H1 (cell line): ENCODE results near the gene RHOV. TPM values are rescaled to one million over a fixed set of nuclear protein-coding genes. Genes with fewer than 3 reads are reported as not detected.

Experiments
- CTCF ChIA-PET: fragments of 300-600 bp; sonication (Branson Sonifier 250); formaldehyde crosslinking; loops from one replicate; lab custom pipeline; 2021; ENCODE audit not compliant: partially characterized antibody; lab: Charles Lee
- POLR2A ChIA-PET: fragments of 300-600 bp; sonication (Branson Sonifier 250); formaldehyde crosslinking; loops from one replicate; lab custom pipeline; 2021; ENCODE audit warnings: inconsistent platforms; ENCODE audit not compliant: partially characterized antibody; lab: Charles Lee
- DNase-seq, 2 experiments: peaks; one replicate each; pipeline versions ENCODE4 v3.0.0 to v3.0.0-alpha.2; 2010 to 2022; ENCODE audit warnings: low spot score in 2 of 2, low read depth in 1 of 2, mixed read lengths in 1 of 2
- FAIRE-seq: peaks from 2 replicates; lab custom pipeline; 2011; peaks lifted over from hg19 to GRCh38; lab: Jason Lieb, UNC
- H2AFZ ChIP-seq: 2 replicates; pipeline ENCODE4 v1.8.1; 2012; ENCODE audit warnings: low read length, inconsistent platforms
- H2AK5ac ChIP-seq: 2 replicates; pipeline ENCODE4 v1.6.1; 2013; ENCODE audit warnings: low read depth, low read length
- H2BK120ac ChIP-seq: replicated peaks from 2 replicates; pipeline ENCODE3; 2013; ENCODE audit warnings: low read depth, low read length, inconsistent platforms
- H2BK12ac ChIP-seq: 2 replicates; pipeline ENCODE4 v1.6.1; 2013; ENCODE audit warnings: low read depth, low read length
- H2BK15ac ChIP-seq: 2 replicates; pipeline ENCODE4 v1.6.1; 2013; ENCODE audit warnings: low read length
- H2BK20ac ChIP-seq: 2 replicates; pipeline ENCODE4 v1.6.1; 2013; ENCODE audit warnings: low read length
- H2BK5ac ChIP-seq: 2 replicates; pipeline ENCODE4 v1.6.1; 2013; ENCODE audit warnings: low read depth, low read length
- H3K14ac ChIP-seq: 2 replicates; pipeline ENCODE4 v1.6.1; 2013; ENCODE audit warnings: inconsistent platforms; ENCODE audit not compliant: insufficient read length
- H3K18ac ChIP-seq: 2 replicates; pipeline ENCODE4 v1.6.1; 2013; ENCODE audit warnings: low read length; ENCODE audit errors: extremely low read depth
- H3K23ac ChIP-seq: 2 replicates; pipeline ENCODE4 v1.6.1; 2013; ENCODE audit warnings: inconsistent platforms; ENCODE audit not compliant: insufficient read length
- H3K23me2 ChIP-seq: 2 replicates; pipeline ENCODE4 v1.6.1; 2013; ENCODE audit warnings: low read depth, low read length
- H3K27ac ChIP-seq: 2 replicates; pipeline ENCODE4 v1.6.1; 2011; ENCODE audit warnings: low read depth, low read length, inconsistent platforms
- H3K27me3 ChIP-seq, 4 experiments: replicated peaks in 1 of 4; 1 replicate in 1 of 4; 2 replicates in 3 of 4; pipeline versions ENCODE4 v1.6.1 to v1.8.1; 2011 to 2013; ENCODE audit warnings: low read length in 3 of 4, mild to moderate bottlenecking in 3 of 4, inconsistent platforms in 2 of 4, mixed read lengths in 2 of 4, moderate library complexity in 1 of 4; ENCODE audit not compliant: control insufficient read depth in 3 of 4, insufficient read depth in 3 of 4; ENCODE audit errors: extremely low read depth in 1 of 4
- H3K36me3 ChIP-seq, 4 experiments: 2 replicates each; pipeline versions ENCODE4 v1.6.1 to v1.8.1; 2011 to 2013; ENCODE audit warnings: mild to moderate bottlenecking in 4 of 4, low read length in 3 of 4, moderate library complexity in 2 of 4, control low read depth in 1 of 4, inconsistent platforms in 1 of 4; ENCODE audit not compliant: insufficient read depth in 4 of 4, control insufficient read depth in 2 of 4
- H3K4ac ChIP-seq: replicated peaks from 2 replicates; pipeline ENCODE3; 2013; ENCODE audit warnings: low read length, low read depth, mixed read lengths, inconsistent platforms; ENCODE audit not compliant: insufficient read length
- H3K4me1 ChIP-seq, 4 experiments: replicated peaks in 1 of 4; 1 replicate in 1 of 4; 2 replicates in 3 of 4; pipeline versions ENCODE4 v1.6.1 to v1.8.1; 2011 to 2013; ENCODE audit warnings: low read length in 3 of 4, inconsistent platforms in 2 of 4, mixed read lengths in 1 of 4; ENCODE audit not compliant: insufficient read depth in 4 of 4, control insufficient read depth in 3 of 4
- H3K4me2 ChIP-seq, 2 experiments: 2 replicates each; pipeline versions ENCODE4 v1.6.1 to v1.8.1; 2011 to 2013; ENCODE audit warnings: low read depth in 2 of 2, low read length in 2 of 2, control low read depth in 1 of 2, inconsistent platforms in 1 of 2, mild to moderate bottlenecking in 1 of 2; ENCODE audit not compliant: insufficient read depth in 1 of 2
- H3K4me3 ChIP-seq, 4 experiments: fragments of 200-600, 300-600 bp in 1 of 4; sonication (generic), shearing (Covaris generic), sonication (Bioruptor Twin) in 1 of 4; 2 replicates each; pipeline versions ENCODE4 v1.5.1 to v1.8.1; 2011 to 2016; ENCODE audit warnings: low read length in 4 of 4, low read depth in 3 of 4, control low read depth in 2 of 4, inconsistent platforms in 2 of 4, mild to moderate bottlenecking in 2 of 4, mixed read lengths in 1 of 4, moderate library complexity in 1 of 4; ENCODE audit not compliant: insufficient read depth in 2 of 4; ENCODE audit errors: extremely low read depth in 1 of 4
- H3K56ac ChIP-seq: replicated peaks from 2 replicates; pipeline ENCODE3; 2013; ENCODE audit warnings: low read depth, mild to moderate bottlenecking, mixed read lengths, low read length, inconsistent platforms; ENCODE audit not compliant: insufficient read length
- H3K79me1 ChIP-seq: 2 replicates; pipeline ENCODE4 v1.6.1; 2013; ENCODE audit warnings: low read depth, low read length, control low read depth
- H3K79me2 ChIP-seq, 2 experiments: 2 replicates each; pipeline versions ENCODE4 v1.6.1 to v1.8.1; 2012 to 2013; ENCODE audit warnings: low read length in 2 of 2, mild to moderate bottlenecking in 2 of 2, inconsistent platforms in 1 of 2; ENCODE audit not compliant: insufficient read depth in 2 of 2, control insufficient read depth in 1 of 2
- H3K9ac ChIP-seq, 4 experiments: replicated peaks in 1 of 4; 1 replicate in 1 of 4; 2 replicates in 3 of 4; pipeline versions ENCODE4 v1.6.1 to v1.8.1; 2011 to 2013; ENCODE audit warnings: low read depth in 3 of 4, low read length in 3 of 4, control low read depth in 2 of 4, mild to moderate bottlenecking in 2 of 4, moderate library complexity in 2 of 4, inconsistent platforms in 1 of 4; ENCODE audit errors: extremely low read depth in 1 of 4
- H3K9me3 ChIP-seq, 2 experiments: 2 replicates each; pipeline versions ENCODE4 v1.6.1 to v1.8.1; 2012 to 2013; ENCODE audit warnings: mild to moderate bottlenecking in 2 of 2, moderate library complexity in 2 of 2, control low read depth in 1 of 2, inconsistent platforms in 1 of 2, low read depth in 1 of 2, low read length in 1 of 2, mixed read lengths in 1 of 2; ENCODE audit not compliant: insufficient read depth in 2 of 2
- H4K20me1 ChIP-seq, 2 experiments: replicated peaks in 1 of 2; 2 replicates each; pipeline versions ENCODE3 to v1.8.1; 2011 to 2013; ENCODE audit warnings: inconsistent platforms in 2 of 2, low read length in 2 of 2, mild to moderate bottlenecking in 1 of 2; ENCODE audit not compliant: insufficient read depth in 2 of 2, control insufficient read depth in 1 of 2
- H4K5ac ChIP-seq: 2 replicates; pipeline ENCODE4 v1.6.1; 2013; ENCODE audit warnings: low read length, low read depth, mixed read lengths, inconsistent platforms; ENCODE audit not compliant: insufficient read length
- H4K8ac ChIP-seq: 2 replicates; pipeline ENCODE4 v1.8.0; 2013; ENCODE audit warnings: mild to moderate bottlenecking, moderate library complexity, low read length, inconsistent platforms; ENCODE audit not compliant: insufficient read depth; ENCODE audit errors: extremely low read depth
- H4K91ac ChIP-seq: replicated peaks from 2 replicates; pipeline ENCODE3; 2013; ENCODE audit warnings: low read length, mixed read lengths, inconsistent platforms; ENCODE audit not compliant: insufficient read length
- CBX8 ChIP-seq: fragments of 300-800, 300-1000 bp; sonication (generic); IDR thresholded peaks from 2 replicates; pipeline ENCODE4 v1.7.1; 2016; ENCODE audit warnings: low read depth, low read length, borderline replicate concordance
- CHD1 ChIP-seq: IDR thresholded peaks from 2 replicates; pipeline ENCODE4 v1.6.1; 2012; ENCODE audit warnings: low read depth, low read length, improper control_type of control experiment
- CREB1 ChIP-seq: IDR thresholded peaks from 2 replicates; pipeline ENCODE4 v1.6.1; 2012; ENCODE audit warnings: inconsistent platforms
- CTCF ChIP-seq, 3 experiments: IDR thresholded peaks; 1 replicate in 2 of 3; 2 replicates in 1 of 3; pipeline versions ENCODE4 v1.5.1 to v1.6.1; 2011; ENCODE audit warnings: low read length in 3 of 3, mild to moderate bottlenecking in 3 of 3, inconsistent platforms in 2 of 3, low read depth in 1 of 3, moderate library complexity in 1 of 3; ENCODE audit not compliant: insufficient read depth in 1 of 3; ENCODE audit errors: control extremely low read depth in 1 of 3
- MAX ChIP-seq: IDR thresholded peaks from 2 replicates; pipeline ENCODE4 v1.6.1; 2012; ENCODE audit warnings: inconsistent platforms
- POLR2AphosphoS5 ChIP-seq: IDR thresholded peaks from 2 replicates; pipeline ENCODE4 v1.6.1; 2011; ENCODE audit warnings: low read depth, low read length
- SAP30 ChIP-seq: fragments of 300-600 bp; sonication (generic); IDR thresholded peaks from 2 replicates; pipeline ENCODE4 v1.7.1; 2012; ENCODE audit warnings: low read length, moderate library complexity, mild to moderate bottlenecking, inconsistent platforms; ENCODE audit not compliant: insufficient read depth, insufficient replicate concordance
- WGBS, 2 experiments: shearing (Covaris generic) in 1 of 2; methylation state at CpG; one replicate each; pipeline versions ENCODE4 v1.1.6 to v1.1.7; 2013 to 2015; ENCODE audit warnings: low lambda C conversion rate in 2 of 2, mixed read lengths in 2 of 2, inconsistent platforms in 1 of 2, low coverage in 1 of 2, missing lambda C conversion rate in 1 of 2; ENCODE audit not compliant: insufficient replicate concordance in 2 of 2, insufficient coverage in 1 of 2, insufficient read length in 1 of 2; ENCODE audit errors: extremely low coverage in 1 of 2, missing lambda C conversion rate in 1 of 2; 5-methylcytosine and 5-hydroxymethylcytosine counted together
- polyA plus RNA-seq, 7 experiments: library from polyadenylated mRNA; depleted of rRNA in 3 of 7; stranded (reverse) in 5 of 7; unstranded in 2 of 7; fragments of >200 nt in 5 of 7; fragments of 200-250 nt in 2 of 7; gene quantifications; 1 replicate in 5 of 7; 2 replicates in 1 of 7; 4 replicates in 1 of 7; pipeline versions ENCODE4 v1.2.1 to v1.2.3, GENCODE V29; 2011 to 2013; ENCODE audit warnings: missing spikeins in 2 of 7, mixed read lengths in 2 of 7
- total RNA-seq: library from RNA; stranded (reverse); fragmentation: NEBNext Ultra II Directional; extraction: Animal tissue kit (Norgen Biotek cat#: 25700); gene quantifications from 2 replicates; pipeline ENCODE4 v1.2.1, GENCODE V29; 2021

Gene RHOV
- total and polyA plus RNA-seq, 2 of the 8 experiments (the other 6 are each of a cell fraction or from before 2014, with no cell fraction given) = 1.5 to 2.7 TPM

GRCh38 chr15:40879609-40880008, 5.6 kb upstream of the RHOV start:
- Histone ChIP-seq H2BK15ac (no peak overlapping the region), H3K23me2 (no peaks in the 10 kb centered on the region), H3K4ac (no peak overlapping the region), H2BK20ac (no peak overlapping the region), H3K18ac (no peak overlapping the region), H3K4me2 (no peak overlapping the region), H4K91ac (no peak overlapping the region), H3K27me3 (0 out of 7 replicates have a peak, but pooled peaks cover 0 to 1% (median 0%) of the 10 kb centered on the region in 4 experiments), H3K79me2 (no peaks in the 10 kb centered on the region), H3K4me1 (no peaks in the 10 kb centered on the region; a peak in 1 of 7 replicates), H3K36me3 (no peaks in the 10 kb centered on the region), H3K9me3 (no peaks in the 10 kb centered on the region), H3K4me3 (no peak overlapping the region), H3K27ac (no peak overlapping the region), H2BK120ac (no peak overlapping the region), H3K9ac (no peak overlapping the region), H3K23ac (no peak overlapping the region), H3K79me1 (no peaks in the 10 kb centered on the region), H4K8ac (no peak overlapping the region), H2AK5ac (no peak overlapping the region), H3K14ac (no peak overlapping the region), H2BK5ac (no peak overlapping the region), H4K20me1 (no peaks in the 10 kb centered on the region), H2AFZ (no peak overlapping the region), H2BK12ac (no peak overlapping the region), H3K56ac (no peak overlapping the region), H4K5ac (no peak overlapping the region)
- ChIA-PET CTCF (interaction anchor here (0.6 to 10.9 kb wide), 3 partner anchors 15 to 540 kb away, joined by 3 to 63 read pairs (median 3); partner anchors contain the start of gene VPS18), POLR2A (interaction anchor here (0.8 kb wide), 1 partner anchor 22 kb away, joined by 3 read pairs; no protein-coding TSS in a partner anchor)
- DNase-seq (no peak), FAIRE-seq (no peak)
- TF ChIP-seq POLR2AphosphoS5 (no peak), SAP30 (no peak), CTCF (IDR thresholded peaks at IDR 0.05; ENCODE audit: control extremely low read depth in 1 of 3, insufficient read depth in 1 of 3, low read depth in 1 of 3, low read length in 3 of 3) (no peak), CBX8 (no peak), MAX (no peak), CHD1 (no peak), CREB1 (no peak)
- 92% methylated on average over 6 of the region's 6 CpGs; no CpG with 5 or more reads in 1 of the 2 experiments for WGBS, 2 experiments
